Calu3 (cell line): ENCODE data around the gene ETV5. TPM values are rescaled to one million over a fixed set of nuclear protein-coding genes. Genes with fewer than 3 reads are reported as not detected.

Source experiments
- Bru-seq: library from RNA; stranded (reverse); fragments of 400-500 nt; gene quantifications from one replicate; lab custom pipeline; 2021; lab: Mats Ljungman, UMichigan
- BruChase-seq, 2 experiments: library from RNA; stranded (reverse); fragments of 400-500 nt; gene quantifications; one replicate each; lab custom pipeline; 2021; lab: Mats Ljungman, UMichigan
- BruUV-seq: library from RNA; stranded (reverse); fragments of 400-500 nt; replicated peaks from 2 replicates; lab custom pipeline; 2021; lab: Mats Ljungman, UMichigan
- CTCF ChIA-PET: fragments of 300-600 bp; sonication (Branson Sonifier 250); formaldehyde crosslinking; loops from one replicate; lab custom pipeline; 2022; ENCODE audit warnings: antibody characterized with exemption; lab: Charles Lee
- DNase-seq: peaks from one replicate; pipeline ENCODE4 v3.0.0; 2022
- H3K27ac Mint-ChIP-seq: one replicate; pipeline ENCODE4 v1.8.0; 2022; ENCODE audit warnings: mixed read lengths; ENCODE audit not compliant: unreplicated experiment
- H3K27me3 Mint-ChIP-seq: one replicate; pipeline ENCODE4 v1.8.0; 2022; ENCODE audit warnings: mixed read lengths; ENCODE audit not compliant: unreplicated experiment
- H3K36me3 Mint-ChIP-seq: one replicate; pipeline ENCODE4 v1.8.0; 2022; ENCODE audit warnings: mild to moderate bottlenecking, moderate library complexity, mixed read lengths; ENCODE audit not compliant: insufficient read depth, unreplicated experiment
- H3K4me1 Mint-ChIP-seq: one replicate; pipeline ENCODE4 v1.8.0; 2022; ENCODE audit warnings: mild to moderate bottlenecking, low read depth, mixed read lengths; ENCODE audit not compliant: unreplicated experiment
- H3K4me3 Mint-ChIP-seq: one replicate; pipeline ENCODE4 v1.8.0; 2022; ENCODE audit warnings: mild to moderate bottlenecking, low read depth, moderate library complexity, mixed read lengths; ENCODE audit not compliant: unreplicated experiment
- H3K9me3 Mint-ChIP-seq: one replicate; pipeline ENCODE4 v1.8.0; 2022; ENCODE audit warnings: low read depth, mixed read lengths; ENCODE audit not compliant: unreplicated experiment
- intact Hi-C: fragments of 100-400 bp; cut with micrococcal nuclease; formaldehyde crosslinking; loops from one replicate; pipeline ENCODE4 v1.10.0; 2022; ENCODE audit not compliant: unreplicated experiment
- long read RNA-seq: library from polyadenylated mRNA; stranded (forward); transcript quantifications from one replicate; pipeline ENCODE4 v2.0.0, GENCODE V29; 2022
- total RNA-seq: library from RNA; stranded (reverse); gene quantifications from 2 replicates; pipeline ENCODE4 v1.2.3, GENCODE V29; 2022
- TF ChIP-seq, protein P1 (sequence below): fragments of 200-600 bp; IDR thresholded peaks from one replicate; pipeline ENCODE4 v1.8.0; 2022; ENCODE audit warnings: antibody characterized with exemption; ENCODE audit not compliant: unreplicated experiment

The ETV5 gene
- total RNA-seq (95.9 and 108 TPM in 2 replicates), Bru-seq, nascent RNA (percentile 92 among the genes with signal in this experiment), BruChase-seq, experiment 1, labeled RNA remaining after a 6-hour chase (percentile 85 among the genes with signal in this experiment), BruChase-seq, experiment 2, labeled RNA remaining after a 2-hour chase (percentile 83 among the genes with signal in this experiment)
- long read RNA-seq, full-length matches to known transcripts = 9 of 17 reads
- long read RNA-seq, partial matches to known transcripts = 3 of 17 reads
- long read RNA-seq, other reads (novel, unspliced or antisense) = 5 of 17 reads

DNA sequence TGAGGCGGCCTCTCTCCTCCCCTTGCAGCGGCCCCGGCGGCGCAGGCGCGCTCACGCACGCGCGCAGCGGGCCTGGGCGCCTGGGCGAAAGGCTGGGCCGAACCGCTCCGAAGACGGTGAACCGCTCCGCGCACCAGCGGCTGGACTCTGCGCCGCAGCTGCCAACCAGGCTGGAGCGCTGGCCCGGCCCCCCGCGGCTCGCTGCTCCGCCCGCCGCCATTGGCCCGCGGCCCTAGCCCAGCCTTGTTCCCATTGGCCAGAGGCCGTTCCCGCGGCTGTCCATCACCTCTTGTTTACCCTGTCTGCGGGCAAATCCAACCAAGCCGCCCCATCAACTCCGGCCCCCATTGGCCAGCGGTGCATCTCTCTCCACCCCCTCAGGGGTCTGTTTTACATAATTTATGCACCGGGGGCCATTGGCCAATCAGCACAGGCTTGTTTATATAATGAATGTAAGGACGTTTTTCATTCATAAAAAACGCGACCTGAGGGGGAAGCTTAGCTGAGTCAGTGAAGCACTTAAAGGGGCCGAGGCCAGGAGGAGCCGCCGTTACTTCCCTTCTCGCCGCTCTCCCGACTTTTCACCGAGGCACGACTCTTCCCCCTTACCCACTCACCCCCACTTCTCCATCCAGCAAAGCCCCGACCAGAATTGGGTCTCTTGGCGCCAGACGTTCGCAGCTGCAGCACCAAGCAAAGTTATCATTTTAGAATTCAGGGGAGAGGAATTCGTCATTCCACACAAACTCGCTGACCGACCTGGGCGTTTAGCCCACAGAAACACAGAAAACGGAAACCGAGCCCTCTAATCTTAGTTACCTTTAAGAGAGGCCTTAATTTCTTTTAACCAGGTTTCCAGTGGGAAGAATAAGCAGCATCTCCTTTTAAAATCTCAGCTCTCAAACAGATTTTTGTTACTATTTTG lies at the start of gene ETV5:
Gene ETV5, minus strand, starts transcription at position 149 of the 925 bp plus-strand sequence. CDS start 3,221 bp downstream, outside the sequence.
- peak; percentile 100 for DNase-seq
- Mint-ChIP-seq H3K4me1 (peaks cover 25% of the 10 kb centered on the region), H3K27ac (peak within 1 kb of the TSS; percentile 85), H3K36me3 (peaks cover 53% of the 10 kb centered on the region), H3K27me3 (peaks cover 16% of the 10 kb centered on the region), H3K4me3 (peak within 1 kb of the TSS; percentile 79), H3K9me3 (no peaks in the 10 kb centered on the region)
- TSS peak; percentile 96 for BruUV-seq
- CTCF ChIA-PET = interaction anchor here (1.1 to 2.3 kb wide), 7 partner anchors 8 to 133 kb away, joined by 3 to 10 read pairs (median 4); no protein-coding TSS in a partner anchor
- intact Hi-C loops = loop anchor here (5.0 kb wide), 1 partner anchor 43 kb away; no protein-coding TSS in a partner anchor
- TF ChIP-seq, protein P1, sequence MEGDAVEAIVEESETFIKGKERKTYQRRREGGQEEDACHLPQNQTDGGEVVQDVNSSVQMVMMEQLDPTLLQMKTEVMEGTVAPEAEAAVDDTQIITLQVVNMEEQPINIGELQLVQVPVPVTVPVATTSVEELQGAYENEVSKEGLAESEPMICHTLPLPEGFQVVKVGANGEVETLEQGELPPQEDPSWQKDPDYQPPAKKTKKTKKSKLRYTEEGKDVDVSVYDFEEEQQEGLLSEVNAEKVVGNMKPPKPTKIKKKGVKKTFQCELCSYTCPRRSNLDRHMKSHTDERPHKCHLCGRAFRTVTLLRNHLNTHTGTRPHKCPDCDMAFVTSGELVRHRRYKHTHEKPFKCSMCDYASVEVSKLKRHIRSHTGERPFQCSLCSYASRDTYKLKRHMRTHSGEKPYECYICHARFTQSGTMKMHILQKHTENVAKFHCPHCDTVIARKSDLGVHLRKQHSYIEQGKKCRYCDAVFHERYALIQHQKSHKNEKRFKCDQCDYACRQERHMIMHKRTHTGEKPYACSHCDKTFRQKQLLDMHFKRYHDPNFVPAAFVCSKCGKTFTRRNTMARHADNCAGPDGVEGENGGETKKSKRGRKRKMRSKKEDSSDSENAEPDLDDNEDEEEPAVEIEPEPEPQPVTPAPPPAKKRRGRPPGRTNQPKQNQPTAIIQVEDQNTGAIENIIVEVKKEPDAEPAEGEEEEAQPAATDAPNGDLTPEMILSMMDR = no peak

GRCh38 chr3:186154641-186155040 lies 45.8 kb upstream of the ETV5 start:
- CTCF ChIA-PET = no interaction called here
- no peaks in the 10 kb centered on the region for H3K36me3 Mint-ChIP-seq
- intact Hi-C loops = loop anchor here (5.0 kb wide), 1 partner anchor 47 kb away; the partner anchor contains the start of gene ETV5

GRCh38 chr3:186152889-186153292 lies 44.0 kb upstream of the ETV5 start:
- Mint-ChIP-seq H3K27me3 (no peaks in the 10 kb centered on the region), H3K27ac (peak overlapping the region; percentile 48), H3K4me1 (peaks cover 19% of the 10 kb centered on the region), H3K4me3 (no peak overlapping the region), H3K36me3 (no peaks in the 10 kb centered on the region), H3K9me3 (no peaks in the 10 kb centered on the region)
- CTCF ChIA-PET = interaction anchor here (0.6 to 1.8 kb wide), 10 partner anchors 15 to 388 kb away, joined by 3 to 5 read pairs (median 3); no protein-coding TSS in a partner anchor
- DNase-seq = peak; percentile 45
- intact Hi-C loops = loop anchor here (5.0 kb wide), 1 partner anchor 46 kb away; the partner anchor contains the start of gene ETV5
- TF ChIP-seq, protein P1 = no peak
- BruUV-seq = no TSS peak

More at GRCh38 chr3:186154641-186155040, 45.8 kb upstream of the ETV5 start:
- Mint-ChIP-seq H3K4me3 (no peak overlapping the region), H3K9me3 (no peaks in the 10 kb centered on the region), H3K27ac (no peak overlapping the region), H3K27me3 (no peaks in the 10 kb centered on the region), H3K4me1 (peaks cover 19% of the 10 kb centered on the region)
- TF ChIP-seq, protein P1 = no peak
- DNase-seq = no peak
- BruUV-seq = no TSS peak

DNA sequence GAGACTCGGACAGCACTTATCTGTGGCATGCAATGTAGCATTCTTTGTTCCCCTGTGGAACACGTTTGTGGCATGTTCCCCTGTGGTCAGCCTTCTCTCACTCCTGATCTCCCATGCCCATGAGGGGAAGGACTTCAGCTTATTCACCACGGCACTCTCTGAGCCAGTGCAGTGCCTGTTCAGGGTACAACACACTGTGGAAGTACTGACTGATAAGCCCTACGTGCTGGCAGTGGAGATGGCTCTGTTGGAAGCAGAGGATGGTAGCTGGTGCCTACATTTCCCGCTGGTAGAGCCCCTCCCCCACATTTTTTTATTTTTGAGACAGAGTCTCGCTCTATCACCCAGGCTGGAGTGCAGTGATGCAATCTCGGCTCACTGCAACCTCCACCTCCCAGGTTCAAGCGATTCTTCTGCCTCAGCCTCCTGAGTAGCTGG lies 43.5 kb upstream of the ETV5 start:
- H3K9me3 Mint-ChIP-seq = no peaks in the 10 kb centered on the region

More for the DNA sequence above, 43.5 kb upstream of the ETV5 start:
- no peak for DNase-seq
- CTCF ChIA-PET = interaction anchor here (0.6 to 1.8 kb wide), 10 partner anchors 15 to 388 kb away, joined by 3 to 5 read pairs (median 3); no protein-coding TSS in a partner anchor
- TF ChIP-seq, protein P1 = no peak
- H3K4me3 Mint-ChIP-seq = no peak overlapping the region
- peaks cover 19% of the 10 kb centered on the region for H3K4me1 Mint-ChIP-seq
- H3K27ac Mint-ChIP-seq = no peak overlapping the region
- H3K27me3 Mint-ChIP-seq = no peaks in the 10 kb centered on the region
- no peaks in the 10 kb centered on the region for H3K36me3 Mint-ChIP-seq
- intact Hi-C loops = loop anchor here (5.0 kb wide), 1 partner anchor 45 kb away; the partner anchor contains the start of gene ETV5
- BruUV-seq = no TSS peak
